Activated CD8-positive, alpha-beta memory T cell treated with anti-CD3 and anti-CD28 coated beads for 1 hour (primary cell): Measurements from ENCODE around the gene FAM241B.

Source experiments
- DNase-seq, 2 donors: peaks; one replicate each; pipeline ENCODE4 v3.0.0-alpha.2; 2020; ENCODE audit warnings: low read depth in 1 of 2; ENCODE audit errors: extremely low read depth in 1 of 2

The FAM241B gene

DNA sequence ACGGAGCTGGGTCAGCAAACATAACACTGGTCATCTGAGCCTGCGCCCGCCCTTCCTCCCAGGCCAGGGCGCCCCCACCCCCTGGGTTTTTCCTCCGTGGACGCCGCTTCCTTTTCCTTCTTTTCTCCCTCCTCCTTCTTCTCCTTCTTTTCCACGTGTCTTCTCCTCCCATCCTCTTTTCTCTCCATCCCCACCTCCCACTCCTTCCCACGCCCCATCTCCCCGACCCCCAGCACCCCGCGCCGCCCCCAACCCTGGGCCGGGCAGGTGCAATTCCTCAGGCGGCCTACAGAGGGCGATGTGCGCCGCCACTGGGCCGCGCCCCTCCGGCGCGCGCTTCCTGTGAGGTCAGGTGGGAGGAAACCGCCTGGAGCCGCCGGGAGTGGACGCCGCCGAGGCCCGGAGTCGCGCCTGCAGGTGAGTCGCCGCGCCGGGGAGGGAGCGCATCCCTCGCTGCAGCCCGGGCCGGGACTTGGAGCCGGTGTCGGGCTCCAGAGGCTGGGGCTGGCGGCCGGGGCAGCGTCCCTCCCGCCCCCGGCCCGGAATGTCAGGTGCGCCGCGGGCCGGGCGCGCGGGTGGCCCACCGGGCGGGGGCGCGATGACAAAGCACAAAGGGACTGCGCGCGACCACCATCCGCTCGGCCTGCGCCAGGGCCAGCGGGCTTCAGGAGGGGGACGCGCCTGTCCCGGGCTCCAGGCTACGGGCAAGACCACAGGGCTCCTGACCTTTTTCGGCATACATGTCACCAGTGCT, at the start of gene FAM241B:
TSS of gene FAM241B (plus strand) at position 351 of the 754 bp plus-strand sequence. CDS start 1,497 bp downstream, outside the sequence.
- peak; percentile 37 to 51 for DNase-seq

GRCh38 chr10:69580435-69580834, 49.6 kb upstream of the FAM241B start:
- DNase-seq = no peak

DNA sequence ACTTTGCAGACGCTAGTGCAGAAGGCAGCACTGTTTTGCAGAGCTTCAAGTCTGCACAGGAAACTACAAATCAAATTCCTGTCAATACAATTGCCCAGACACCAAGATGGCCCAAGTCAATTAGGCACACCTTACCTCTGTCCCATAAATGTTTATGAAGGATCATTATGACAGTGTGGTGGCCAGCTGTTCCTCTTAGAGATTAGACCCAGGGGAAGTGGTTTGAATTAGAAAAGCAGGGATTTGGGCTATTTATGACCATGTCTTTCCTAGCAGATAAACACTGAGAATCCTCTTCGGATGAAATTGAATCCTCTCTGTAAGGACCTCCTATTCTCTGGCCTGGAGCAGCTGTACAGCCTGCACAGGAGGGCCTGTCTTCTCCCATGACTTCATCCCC, 46.9 kb upstream of the FAM241B start:
- no peak for DNase-seq

- no peak for DNase-seq
Measured at GRCh38 chr10:69584624-69585023, 45.4 kb upstream of the FAM241B start.

DNA sequence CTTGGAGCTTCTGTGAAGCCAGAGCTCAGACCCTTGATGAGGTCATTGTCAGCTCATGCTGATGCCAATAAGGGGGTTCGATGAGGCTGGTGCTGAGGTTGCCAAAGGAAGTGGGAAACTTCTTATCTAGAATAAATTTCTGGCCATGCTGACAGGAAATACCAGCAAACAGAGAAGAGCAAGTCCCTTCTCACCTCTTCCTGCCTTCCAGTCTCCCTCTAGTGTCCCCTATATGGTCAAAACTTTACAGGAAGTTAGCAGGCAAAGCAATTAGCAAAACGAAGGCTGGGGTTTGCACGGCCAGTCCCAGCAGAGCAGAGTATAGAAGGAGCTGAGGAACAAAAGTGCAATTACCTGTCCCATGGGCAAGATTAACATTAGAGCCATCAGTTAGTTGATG, 41.7 kb upstream of the FAM241B start:
- DNase-seq = no peak

DNA sequence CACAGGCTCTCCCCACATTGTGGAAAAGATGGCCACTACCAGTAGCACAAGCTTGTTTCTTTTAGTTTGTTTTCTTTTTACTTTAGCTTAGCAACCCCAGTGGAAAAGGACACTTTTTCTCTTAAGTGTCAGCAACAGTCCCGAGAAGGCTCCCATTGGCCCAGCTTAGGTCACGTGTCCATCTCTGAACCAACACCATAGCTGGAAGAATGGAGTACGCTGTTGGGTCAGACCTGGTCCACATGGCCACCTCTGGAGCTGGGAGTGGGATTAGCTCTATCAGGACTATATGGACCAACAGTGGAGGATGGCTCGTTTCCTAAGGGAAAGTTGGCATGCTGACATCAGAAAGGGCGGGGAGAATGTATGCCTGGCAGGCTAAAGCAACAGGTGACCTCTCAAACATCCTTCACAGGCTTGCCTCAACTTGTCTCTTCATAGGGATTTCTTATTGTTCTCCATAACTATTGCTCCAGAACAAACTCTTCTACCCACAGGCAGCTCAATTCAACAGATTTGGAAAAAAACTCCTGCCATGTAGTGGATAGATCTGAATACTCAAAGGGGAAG, 29.2 kb upstream of the FAM241B start:
- DNase-seq = no peak

GRCh38 chr10:69609077-69609476, 21.0 kb upstream of the FAM241B start:
- no peak for DNase-seq

- DNase-seq = no peak
Measured at GRCh38 chr10:69612760-69613159, 17.3 kb upstream of the FAM241B start.

DNA sequence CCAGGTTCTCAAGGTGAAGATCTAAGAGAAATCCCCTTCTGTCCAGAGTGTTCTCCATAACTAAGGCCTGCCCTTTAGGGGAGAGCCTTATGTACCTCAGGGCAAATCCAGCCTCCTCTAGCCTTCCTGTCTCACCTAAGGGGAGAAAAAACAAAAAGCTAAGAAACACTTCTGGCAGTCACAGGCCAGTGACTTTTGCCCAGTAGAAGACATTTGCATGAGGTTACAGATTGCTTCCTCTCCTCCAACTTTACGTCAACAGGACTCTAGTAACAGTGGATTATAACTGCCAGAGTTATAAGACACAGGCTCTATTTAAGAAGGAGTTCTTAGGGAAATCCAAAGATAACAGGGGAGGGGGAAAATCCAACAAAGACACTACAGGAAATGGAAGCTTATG, 15.9 kb upstream of the FAM241B start:
- DNase-seq = no peak

DNA sequence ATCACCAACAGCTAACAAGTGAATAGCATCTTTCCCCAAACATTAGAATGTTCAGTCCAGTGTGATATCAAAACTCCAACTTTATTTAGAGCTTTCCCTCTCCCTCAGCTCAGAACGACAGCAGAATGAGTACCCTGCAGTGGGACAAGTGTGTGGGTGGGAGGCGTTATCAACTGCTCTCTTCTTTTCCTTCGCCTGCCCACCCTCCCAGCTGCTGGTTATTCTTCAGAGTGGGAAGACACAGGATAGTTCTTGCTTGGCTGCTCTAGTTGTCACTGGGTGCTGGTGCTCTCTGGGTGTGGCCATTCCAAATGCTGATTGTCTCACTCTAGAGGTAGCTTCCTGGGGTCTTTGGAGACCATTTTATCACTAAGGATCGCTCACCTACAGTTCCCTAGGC, 13.7 kb upstream of the FAM241B start:
- DNase-seq = no peak

- no peak for DNase-seq
Measured at GRCh38 chr10:69618746-69619145, 11.3 kb upstream of the FAM241B start.

DNA sequence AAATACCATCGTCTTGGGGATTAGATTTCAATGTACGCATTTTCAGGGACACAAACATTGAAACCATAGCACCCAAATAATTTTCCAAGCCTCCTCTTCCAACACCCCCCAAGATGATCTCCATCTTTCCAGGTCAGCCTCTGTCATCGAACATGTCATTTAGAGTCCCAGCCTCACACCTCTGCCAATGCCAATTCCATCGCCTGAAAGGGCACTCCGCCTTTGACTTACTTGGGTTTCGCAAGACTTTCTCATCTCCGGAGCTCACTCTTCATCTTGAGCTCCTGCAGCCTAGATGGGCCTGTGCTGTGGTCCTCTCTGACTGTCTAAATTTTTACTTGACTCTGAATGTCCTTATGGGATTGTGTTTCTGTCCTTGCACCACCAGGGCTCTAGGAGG, 10.4 kb upstream of the FAM241B start:
- DNase-seq = no peak

DNA sequence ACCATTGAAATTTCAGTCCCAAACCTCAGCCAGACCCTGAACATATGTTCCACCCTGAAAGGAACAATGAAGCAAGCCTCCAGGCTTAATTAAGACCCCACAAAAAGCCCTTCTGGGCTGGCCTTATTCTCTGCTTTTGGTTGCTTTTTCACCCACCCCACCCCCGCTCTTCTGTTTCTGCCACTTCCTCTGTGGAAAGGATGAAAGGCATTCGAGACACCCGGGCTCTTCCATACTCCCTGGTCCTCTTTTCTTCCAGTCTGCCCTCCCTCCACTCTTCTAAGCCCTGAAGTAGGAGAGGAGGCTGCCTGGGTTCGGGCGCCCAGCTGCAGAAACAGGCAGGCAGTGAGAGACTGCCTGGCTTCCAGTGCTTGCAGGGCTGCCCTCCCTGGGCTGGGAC, 9.4 kb upstream of the FAM241B start:
- DNase-seq = no peak

DNA sequence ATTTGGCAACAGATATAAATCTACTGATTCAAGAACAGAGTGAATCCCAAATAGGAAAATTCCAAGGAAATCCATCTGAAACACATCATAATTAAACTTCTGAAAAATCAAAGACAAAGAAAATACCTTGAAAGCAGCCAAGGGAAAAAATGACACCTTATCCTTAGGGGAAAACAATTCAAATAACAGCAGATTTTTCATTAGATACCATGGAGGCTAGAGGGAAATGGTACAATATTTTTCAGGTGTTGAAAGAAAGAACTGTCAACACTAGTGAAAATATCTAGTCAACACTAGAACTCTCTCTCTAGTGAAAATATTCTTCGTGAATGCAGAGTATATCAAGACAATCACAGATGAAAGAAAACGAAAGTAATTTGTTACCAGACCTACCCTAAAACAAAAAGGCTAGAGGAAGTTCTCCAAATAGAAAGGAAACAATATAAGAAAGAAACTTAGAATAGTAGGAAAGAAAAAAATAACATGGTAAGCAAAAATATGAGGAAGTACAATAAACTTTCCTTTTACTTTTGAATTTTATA, 5.7 kb upstream of the FAM241B start:
- no peak for DNase-seq

- DNase-seq = no peak
Measured at GRCh38 chr10:69626826-69627225, 3.2 kb upstream of the FAM241B start.

DNA sequence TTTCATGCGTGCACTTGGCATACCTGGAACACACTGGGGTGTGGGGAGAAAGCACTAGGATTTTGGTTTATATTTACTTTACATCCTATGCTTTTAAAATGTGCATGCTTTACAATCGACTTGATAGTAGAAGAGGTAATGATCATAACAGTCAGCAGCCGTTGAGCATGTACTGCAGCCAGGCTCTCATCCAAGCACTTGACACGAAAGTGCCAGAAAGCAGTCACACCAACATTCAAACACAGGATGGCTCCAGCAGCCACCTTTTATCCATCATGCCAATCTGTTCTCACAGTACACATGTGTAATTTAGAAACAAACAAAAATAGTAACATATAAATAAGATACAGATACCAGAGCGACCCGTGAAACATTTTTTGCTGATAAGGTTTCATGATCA, 1.2 kb upstream of the FAM241B start:
- no peak for DNase-seq

GRCh38 chr10:69629519-69629896, 539 bp upstream of the FAM241B start:
- no peak for DNase-seq

DNA sequence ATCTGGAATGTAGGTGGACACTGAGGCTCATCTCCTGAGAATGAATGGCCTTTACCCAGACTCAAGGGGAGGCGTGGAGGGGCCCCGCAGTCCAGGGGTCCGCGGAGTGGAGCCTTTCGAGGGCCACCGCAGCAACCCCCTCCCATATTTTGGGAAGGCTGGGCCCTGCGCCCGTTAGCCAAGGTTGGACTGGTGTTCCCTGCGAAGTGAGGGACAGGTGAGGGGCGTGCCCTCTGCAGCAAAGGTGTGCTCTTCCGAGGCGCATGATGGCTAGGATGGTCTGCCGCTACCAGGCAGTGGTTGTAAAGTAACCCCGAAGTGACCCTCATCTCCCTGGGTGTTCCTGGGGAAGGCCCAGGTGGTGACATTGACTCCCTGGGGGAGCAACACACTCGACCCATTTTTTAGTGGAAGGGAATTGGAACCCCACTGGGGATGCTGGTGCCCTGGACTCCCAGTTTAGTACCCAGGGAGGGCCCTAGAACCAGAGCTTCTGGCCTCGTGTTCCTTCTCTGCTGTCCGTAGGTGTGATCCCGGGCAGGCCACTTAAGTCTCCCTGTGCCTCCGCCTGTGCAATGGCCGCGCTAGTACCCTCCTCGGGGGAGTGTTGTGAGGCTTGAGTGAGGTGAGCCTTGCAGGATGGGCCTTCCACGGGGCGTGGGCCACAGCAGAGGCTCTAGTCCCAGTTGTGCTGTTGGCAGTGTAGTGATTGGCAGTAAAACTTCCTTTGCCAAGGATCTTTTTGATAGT, 779 bp downstream of the FAM241B start:
- no peak for DNase-seq

DNA sequence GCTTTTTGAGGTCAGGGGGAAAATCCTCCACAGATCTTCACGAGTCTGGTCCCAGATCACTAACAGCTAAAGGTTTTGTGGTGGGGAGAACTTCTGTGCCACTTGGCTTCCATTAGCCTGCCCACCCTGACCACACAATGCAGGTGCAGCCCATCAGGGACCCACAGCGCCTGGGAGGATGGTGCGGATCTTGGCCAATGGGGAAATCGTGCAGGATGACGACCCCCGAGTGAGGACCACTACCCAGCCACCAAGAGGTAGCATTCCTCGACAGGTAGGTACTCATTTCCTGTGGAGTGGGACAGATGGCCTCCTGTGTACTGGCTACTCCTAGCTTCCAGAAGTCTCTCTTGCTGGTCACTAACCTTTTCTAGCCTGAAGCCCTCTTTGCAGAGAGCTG, 1.5 kb downstream of the FAM241B start:
- DNase-seq = no peak

DNA sequence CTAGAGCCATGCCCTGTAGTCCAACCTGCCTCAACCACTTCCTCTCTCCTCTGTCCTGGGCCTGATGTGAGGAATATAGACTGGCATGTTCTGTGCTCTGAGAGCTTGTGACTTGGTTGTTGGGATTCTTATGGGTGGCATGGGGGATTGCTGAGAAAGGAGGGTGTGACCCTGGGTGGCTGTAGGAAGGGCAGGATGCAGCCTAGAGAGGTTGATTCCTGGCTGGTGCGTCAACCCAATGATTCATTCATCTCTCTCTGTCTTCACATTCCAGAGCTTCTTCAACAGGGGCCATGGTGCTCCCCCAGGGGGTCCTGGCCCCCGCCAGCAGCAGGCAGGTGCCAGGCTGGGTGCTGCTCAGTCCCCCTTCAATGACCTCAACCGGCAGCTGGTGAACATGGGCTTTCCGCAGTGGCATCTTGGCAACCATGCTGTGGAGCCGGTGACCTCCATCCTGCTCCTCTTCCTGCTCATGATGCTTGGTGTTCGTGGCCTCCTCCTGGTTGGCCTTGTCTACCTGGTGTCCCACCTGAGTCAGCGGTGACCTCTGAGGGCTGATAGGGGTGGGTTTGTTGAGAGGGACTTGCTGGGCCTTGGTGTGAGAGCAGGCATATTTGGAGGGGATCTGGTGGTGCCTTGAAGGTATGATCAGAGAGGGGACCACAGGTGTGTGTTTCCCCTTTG, 2.6 kb downstream of the FAM241B start:
- no peak for DNase-seq
